ENCODE data around the gene P2RX4. TPM values are rescaled to one million over a fixed set of nuclear protein-coding genes. Genes with fewer than 3 reads are reported as not detected.

P2RX4 gene, protein sequence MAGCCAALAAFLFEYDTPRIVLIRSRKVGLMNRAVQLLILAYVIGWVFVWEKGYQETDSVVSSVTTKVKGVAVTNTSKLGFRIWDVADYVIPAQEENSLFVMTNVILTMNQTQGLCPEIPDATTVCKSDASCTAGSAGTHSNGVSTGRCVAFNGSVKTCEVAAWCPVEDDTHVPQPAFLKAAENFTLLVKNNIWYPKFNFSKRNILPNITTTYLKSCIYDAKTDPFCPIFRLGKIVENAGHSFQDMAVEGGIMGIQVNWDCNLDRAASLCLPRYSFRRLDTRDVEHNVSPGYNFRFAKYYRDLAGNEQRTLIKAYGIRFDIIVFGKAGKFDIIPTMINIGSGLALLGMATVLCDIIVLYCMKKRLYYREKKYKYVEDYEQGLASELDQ
- 14.4 to 20.6 TPM (median 18.1 TPM) in 5 replicates for total RNA-seq (2022; extraction: Qiagen RNA extraction)

DNA sequence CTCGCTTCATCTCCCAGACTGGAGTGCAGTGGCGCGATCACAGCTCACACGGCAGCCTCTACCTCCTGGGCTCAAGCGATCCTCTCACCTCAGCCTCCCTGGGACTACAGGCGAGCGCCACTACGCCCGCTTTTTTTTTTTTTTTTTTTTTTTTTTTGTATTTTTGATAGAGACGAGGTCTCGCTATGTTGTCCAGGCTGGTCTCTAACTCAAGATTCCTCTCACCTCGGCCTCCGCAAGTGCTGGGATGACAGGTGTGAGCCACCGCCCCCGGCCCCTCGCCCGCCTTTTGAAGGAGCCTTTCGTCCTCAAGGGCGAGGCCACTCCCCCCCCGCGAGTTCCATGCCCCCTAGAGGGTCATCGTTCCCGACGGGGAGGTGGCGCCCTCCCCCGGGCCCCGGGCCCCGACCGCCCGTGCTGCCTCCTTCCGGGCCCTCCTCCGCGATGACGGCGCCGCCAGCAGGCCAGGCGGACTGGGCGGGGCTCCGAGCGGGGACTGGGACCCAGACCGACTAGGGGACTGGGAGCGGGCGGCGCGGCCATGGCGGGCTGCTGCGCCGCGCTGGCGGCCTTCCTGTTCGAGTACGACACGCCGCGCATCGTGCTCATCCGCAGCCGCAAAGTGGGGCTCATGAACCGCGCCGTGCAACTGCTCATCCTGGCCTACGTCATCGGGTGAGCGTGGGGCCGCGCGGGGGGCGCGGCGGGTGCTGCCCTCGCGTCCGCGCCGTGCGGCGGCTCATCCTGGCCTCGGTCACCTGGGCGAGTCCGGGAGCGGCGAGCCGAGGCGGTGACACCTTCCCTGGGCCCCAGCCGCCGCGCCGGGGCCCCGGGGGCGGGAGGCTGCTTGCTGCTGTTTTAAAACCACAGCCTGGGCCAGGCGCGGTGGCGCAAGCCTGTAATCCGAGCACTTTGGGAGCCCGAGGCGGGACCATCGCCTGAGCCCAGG lies at the start of gene P2RX4:
Gene P2RX4 (plus strand): TSS at position 506 of the 949 bp plus-strand sequence. CDS start 36 bp downstream, at position 542.

Other genes starting within 250 kb of the P2RX4 start
- 4.2 to 6.5 TPM (median 5.9 TPM) in 5 replicates for gene HNF1A, start 231.6 kb upstream of the P2RX4 start, total RNA-seq (2022; extraction: Qiagen RNA extraction)
- 23.7 to 25.2 TPM (median 24.7 TPM) in 5 replicates for gene C12orf43, start 193.6 kb upstream of the P2RX4 start, total RNA-seq (2022; extraction: Qiagen RNA extraction)
- 3.5 to 5.0 TPM (median 4.5 TPM) in 5 replicates for gene OASL, start 170.9 kb upstream of the P2RX4 start, total RNA-seq (2022; extraction: Qiagen RNA extraction)
- not detected in 5 replicates for gene P2RX7, start 77.3 kb upstream of the P2RX4 start, total RNA-seq (2022; extraction: Qiagen RNA extraction)
- gene CAMKK2, start 86.6 kb downstream of the P2RX4 start, total RNA-seq (2022; extraction: Qiagen RNA extraction): 19.6 to 28.6 TPM (median 26.0 TPM) in 5 replicates
- gene ANAPC5, start 142.3 kb downstream of the P2RX4 start, total RNA-seq (2022; extraction: Qiagen RNA extraction): 85.4 to 94.0 TPM (median 89.6 TPM) in 5 replicates
- gene RNF34, start 190.0 kb downstream of the P2RX4 start, total RNA-seq (2022; extraction: Qiagen RNA extraction): 36.0 to 42.1 TPM (median 37.3 TPM) in 5 replicates